Fibroblast of villous mesenchyme (primary cell): Measurements from ENCODE around the gene MRPL40. TPM values are rescaled to one million over a fixed set of nuclear protein-coding genes. Genes with fewer than 3 reads are reported as not detected.

Source experiments
- DNase-seq: peaks from one replicate; pipeline ENCODE4 v3.0.0-alpha.2; 2010; ENCODE audit warnings: low read depth
- H3K4me3 ChIP-seq: 2 replicates; pipeline ENCODE4 v1.5.1; 2011; ENCODE audit warnings: low read depth, mild to moderate bottlenecking, low read length
- total RNA-seq: library from RNA; depleted of rRNA; stranded (reverse); fragments of >200 nt; gene quantifications from 2 replicates; pipeline ENCODE4 v1.2.3, GENCODE V29; 2012
- TF ChIP-seq, protein P1 (sequence below): IDR thresholded peaks from 2 replicates; pipeline ENCODE4 v1.5.1; 2012; ENCODE audit warnings: low read depth, mild to moderate bottlenecking, low read length; ENCODE audit not compliant: insufficient read depth

The MRPL40 gene
- total RNA-seq, 1 donor = 46.2 TPM

- no peak for DNase-seq
- TF ChIP-seq, protein P1, sequence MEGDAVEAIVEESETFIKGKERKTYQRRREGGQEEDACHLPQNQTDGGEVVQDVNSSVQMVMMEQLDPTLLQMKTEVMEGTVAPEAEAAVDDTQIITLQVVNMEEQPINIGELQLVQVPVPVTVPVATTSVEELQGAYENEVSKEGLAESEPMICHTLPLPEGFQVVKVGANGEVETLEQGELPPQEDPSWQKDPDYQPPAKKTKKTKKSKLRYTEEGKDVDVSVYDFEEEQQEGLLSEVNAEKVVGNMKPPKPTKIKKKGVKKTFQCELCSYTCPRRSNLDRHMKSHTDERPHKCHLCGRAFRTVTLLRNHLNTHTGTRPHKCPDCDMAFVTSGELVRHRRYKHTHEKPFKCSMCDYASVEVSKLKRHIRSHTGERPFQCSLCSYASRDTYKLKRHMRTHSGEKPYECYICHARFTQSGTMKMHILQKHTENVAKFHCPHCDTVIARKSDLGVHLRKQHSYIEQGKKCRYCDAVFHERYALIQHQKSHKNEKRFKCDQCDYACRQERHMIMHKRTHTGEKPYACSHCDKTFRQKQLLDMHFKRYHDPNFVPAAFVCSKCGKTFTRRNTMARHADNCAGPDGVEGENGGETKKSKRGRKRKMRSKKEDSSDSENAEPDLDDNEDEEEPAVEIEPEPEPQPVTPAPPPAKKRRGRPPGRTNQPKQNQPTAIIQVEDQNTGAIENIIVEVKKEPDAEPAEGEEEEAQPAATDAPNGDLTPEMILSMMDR = no peak
- H3K4me3 ChIP-seq = no peak overlapping the region
Observed at GRCh38 chr22:19466126-19466716, 33.9 kb downstream of the MRPL40 start.

DNA sequence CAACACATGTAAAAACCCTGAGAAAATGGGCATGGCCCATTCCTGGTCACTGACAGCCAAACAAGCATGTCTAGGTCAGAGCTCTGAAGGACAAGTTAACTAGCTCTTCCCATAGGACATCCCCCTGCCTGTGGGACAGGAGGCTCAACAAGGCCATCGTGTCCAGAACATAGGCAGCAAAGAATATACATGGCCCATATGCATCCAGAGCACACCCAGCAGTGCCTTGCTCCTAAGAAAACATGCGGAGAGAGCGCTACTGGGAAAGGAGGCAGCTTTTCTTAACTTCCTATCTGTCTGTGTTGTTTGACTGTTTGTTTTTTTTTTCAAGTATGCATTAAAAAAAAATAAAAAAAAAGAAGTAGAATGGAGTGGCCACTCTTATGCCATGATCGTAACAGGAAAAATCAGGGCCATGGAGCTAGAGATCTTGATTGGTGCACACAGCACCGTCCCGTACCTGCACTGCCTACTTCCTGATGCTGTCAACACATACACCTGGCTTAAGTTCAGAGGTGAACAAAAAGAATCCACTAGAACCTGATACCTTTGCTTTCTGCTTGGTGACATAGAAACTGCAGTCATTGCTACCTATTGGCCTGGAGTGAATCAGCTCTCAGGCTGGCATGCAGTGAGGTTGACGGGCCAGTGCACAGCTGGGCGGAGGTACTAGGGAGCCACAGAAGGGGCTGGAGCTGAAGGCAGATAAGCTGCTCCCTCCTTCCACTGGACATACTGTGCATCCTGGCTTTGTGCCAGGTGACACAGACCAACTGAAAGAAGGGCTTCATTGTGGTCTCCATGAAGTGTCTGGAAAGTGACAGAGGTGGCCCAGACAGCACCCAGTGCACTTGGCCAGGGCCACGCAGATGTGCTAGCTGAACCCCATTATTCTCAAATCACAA lies 34.8 kb downstream of the MRPL40 start:
- no peak for DNase-seq
- TF ChIP-seq, protein P1 = no peak
- no peak overlapping the region for H3K4me3 ChIP-seq

- DNase-seq = no peak
Observed at GRCh38 chr22:19467912-19468311, 35.6 kb downstream of the MRPL40 start.

GRCh38 chr22:19469421-19469820 lies 37.1 kb downstream of the MRPL40 start:
- H3K4me3 ChIP-seq = no peak overlapping the region
- TF ChIP-seq, protein P1 = no peak
- no peak for DNase-seq

More at GRCh38 chr22:19467912-19468311, 35.6 kb downstream of the MRPL40 start:
- no peak overlapping the region for H3K4me3 ChIP-seq
- TF ChIP-seq, protein P1 = no peak

GRCh38 chr22:19470010-19470409 lies 37.7 kb downstream of the MRPL40 start:
- no peak for DNase-seq
- TF ChIP-seq, protein P1 = no peak
- H3K4me3 ChIP-seq = no peak overlapping the region

GRCh38 chr22:19471572-19471971 lies 39.2 kb downstream of the MRPL40 start:
- no peak for DNase-seq
- no peak overlapping the region for H3K4me3 ChIP-seq
- TF ChIP-seq, protein P1 = no peak
